ENCODE results near the gene TTC33. TPM values are rescaled to one million over a fixed set of nuclear protein-coding genes. Genes with fewer than 3 reads are reported as not detected.
A peak's percentile ranks its signal among the peaks of the same experiment; 100 is the strongest.

The TTC33 gene
- total RNA-seq, 2 donors from 2014 or later, result 10.6 to 19.8 TPM

GRCh38 chr5:40677456-40677855 is 78.3 kb downstream of the TTC33 start:
- H3K27me3 ChIP-seq, result no peaks in the 10 kb centered on the region
- H3K4me1 ChIP-seq, result no peaks in the 10 kb centered on the region
- H3K9ac ChIP-seq (ENCODE audit: low read depth in 2 of 2, low read length in 2 of 2), result peak overlapping the region in 1 of 2 donors; percentile 59
- H3K27ac ChIP-seq, result peak overlapping the region; percentile 95
- intact Hi-C loops (cut with DNase I), result no loop called here
- no peak for DNase-seq
- no peaks in the 10 kb centered on the region for H3K9me3 ChIP-seq
- H3K4me3 ChIP-seq, result no peak overlapping the region
- H3K36me3 ChIP-seq, result no peaks in the 10 kb centered on the region
- TF ChIP-seq CTCF (IDR thresholded peaks at IDR 0.05), result no peak

- Histone ChIP-seq H3K27me3 (no peaks in the 10 kb centered on the region), H3K9ac (ENCODE audit: low read depth in 2 of 2, low read length in 2 of 2) (peak overlapping the region in 1 of 2 donors; percentile 59), H3K27ac (no peak overlapping the region), H3K4me1 (no peaks in the 10 kb centered on the region), H3K4me3 (no peak overlapping the region), H3K36me3 (no peaks in the 10 kb centered on the region), H3K9me3 (no peaks in the 10 kb centered on the region)
- intact Hi-C loops (cut with DNase I), result no loop called here
- peak; percentile 47 for DNase-seq
- TF ChIP-seq CTCF (IDR thresholded peaks at IDR 0.05), result no peak
These were observed 79.0 kb downstream of the TTC33 start for GRCh38 chr5:40676613-40677343.

- Histone ChIP-seq H3K4me1 (no peaks in the 10 kb centered on the region), H3K27ac (no peak overlapping the region), H3K4me3 (no peak overlapping the region), H3K9ac (ENCODE audit: low read depth in 2 of 2, low read length in 2 of 2) (no peak overlapping the region), H3K9me3 (no peaks in the 10 kb centered on the region), H3K27me3 (no peaks in the 10 kb centered on the region), H3K36me3 (no peaks in the 10 kb centered on the region)
- TF ChIP-seq CTCF (IDR thresholded peaks at IDR 0.05), result no peak
- no peak for DNase-seq
- intact Hi-C loops (cut with DNase I), result no loop called here
These were observed 80.2 kb downstream of the TTC33 start for GRCh38 chr5:40675396-40676133.

- Histone ChIP-seq H3K27me3 (no peaks in the 10 kb centered on the region), H3K27ac (no peak overlapping the region), H3K9ac (ENCODE audit: low read depth in 2 of 2, low read length in 2 of 2) (no peak overlapping the region), H3K9me3 (no peaks in the 10 kb centered on the region), H3K36me3 (no peaks in the 10 kb centered on the region), H3K4me1 (no peaks in the 10 kb centered on the region), H3K4me3 (no peak overlapping the region)
- DNase-seq, result no peak
- no peak for TF ChIP-seq CTCF (IDR thresholded peaks at IDR 0.05)
- intact Hi-C loops (cut with DNase I), result no loop called here
These were observed 81.0 kb downstream of the TTC33 start for GRCh38 chr5:40674661-40675235.

GRCh38 chr5:40672425-40672824 is 83.3 kb downstream of the TTC33 start:
- Histone ChIP-seq H3K27ac (no peak overlapping the region), H3K4me3 (no peak overlapping the region), H3K9me3 (no peaks in the 10 kb centered on the region), H3K36me3 (no peaks in the 10 kb centered on the region), H3K4me1 (no peaks in the 10 kb centered on the region), H3K27me3 (no peaks in the 10 kb centered on the region), H3K9ac (ENCODE audit: low read depth in 2 of 2, low read length in 2 of 2) (no peak overlapping the region)
- intact Hi-C loops (cut with DNase I), result no loop called here
- TF ChIP-seq CTCF (IDR thresholded peaks at IDR 0.05), result no peak
- no peak for DNase-seq

All from colonic mucosa (tissue), 4 donors.